NB4 (cell line): ENCODE results near the gene RNF145.

Experiments
- CTCF ChIP-seq: IDR thresholded peaks from one replicate; pipeline ENCODE4 v1.5.1; 2012; ENCODE audit warnings: low read depth, low read length
- MYC ChIP-seq: IDR thresholded peaks from 2 replicates; pipeline ENCODE4 v1.6.1; 2011; ENCODE audit warnings: low read depth, low read length
- POLR2A ChIP-seq: IDR thresholded peaks from 2 replicates; pipeline ENCODE4 v1.6.1; 2011; ENCODE audit warnings: mild to moderate bottlenecking; ENCODE audit not compliant: insufficient read length; ENCODE audit errors: extremely low read depth

GRCh38 chr5:159163027-159163700 is 46.2 kb downstream of the RNF145 start:
- TF ChIP-seq MYC (no peak), CTCF (no peak), POLR2A (no peak)
